CD8-positive, alpha-beta memory T cell (primary cell): ENCODE measurements around the gene ZC3H4. TPM values are rescaled to one million over a fixed set of nuclear protein-coding genes. Genes with fewer than 3 reads are reported as not detected.

ENCODE experiments used
- CTCF ChIA-PET: fragments of 350-600 bp; sonication (Branson Sonifier 250); formaldehyde crosslinking; loops from one replicate; lab custom pipeline; 2021; ENCODE audit warnings: antibody characterized with exemption; lab: Charles Lee
- POLR2A ChIA-PET: fragments of 350-600 bp; sonication (Branson Sonifier 250); formaldehyde crosslinking; loops from one replicate; lab custom pipeline; 2021; ENCODE audit warnings: antibody characterized with exemption; lab: Charles Lee
- DNase-seq, 5 donors: peaks; one replicate each; pipeline versions ENCODE4 v3.0.0 to v3.0.0-alpha.2; 2020 to 2022; ENCODE audit warnings: mixed read lengths in 1 of 5
- H3K27ac ChIP-seq: one replicate; pipeline ENCODE4 v1.7.0; 2013; ENCODE audit warnings: low read depth, mild to moderate bottlenecking, low read length, moderate library complexity
- H3K27me3 ChIP-seq: 2 replicates; pipeline ENCODE4 v1.7.0; 2013; ENCODE audit warnings: low read length, mild to moderate bottlenecking; ENCODE audit not compliant: insufficient read depth, poor library complexity, severe bottlenecking
- H3K36me3 ChIP-seq: 2 replicates; pipeline ENCODE4 v1.7.0; 2013; ENCODE audit warnings: mild to moderate bottlenecking, low read length, moderate library complexity; ENCODE audit not compliant: insufficient read depth
- H3K4me1 ChIP-seq: 2 replicates; pipeline ENCODE4 v1.7.0; 2013; ENCODE audit warnings: mild to moderate bottlenecking, low read length, moderate library complexity; ENCODE audit not compliant: insufficient read depth
- H3K4me3 ChIP-seq: 2 replicates; pipeline ENCODE4 v1.7.0; 2013; ENCODE audit warnings: mild to moderate bottlenecking, low read length
- H3K9me3 ChIP-seq: 2 replicates; pipeline ENCODE4 v1.7.0; 2013; ENCODE audit warnings: mild to moderate bottlenecking, low read length
- H3K27ac Mint-ChIP-seq, 8 donors: one replicate each; pipeline ENCODE4 v1.8.0; 2020 to 2021; ENCODE audit warnings: mixed read lengths in 8 of 8, mild to moderate bottlenecking in 6 of 8, inconsistent platforms in 3 of 8, moderate library complexity in 3 of 8
- H3K27me3 Mint-ChIP-seq, 2 donors: one replicate each; pipeline ENCODE4 v1.8.0; 2020 to 2021; ENCODE audit warnings: mixed read lengths in 2 of 2, mild to moderate bottlenecking in 1 of 2, moderate library complexity in 1 of 2
- H3K36me3 Mint-ChIP-seq, 3 donors: one replicate each; pipeline ENCODE4 v1.8.0; 2020 to 2021; ENCODE audit warnings: mixed read lengths in 3 of 3, inconsistent platforms in 1 of 3, mild to moderate bottlenecking in 1 of 3
- H3K4me1 Mint-ChIP-seq, 3 donors: one replicate each; pipeline ENCODE4 v1.8.0; 2020 to 2021; ENCODE audit warnings: mixed read lengths in 3 of 3, inconsistent platforms in 1 of 3, mild to moderate bottlenecking in 1 of 3
- H3K4me3 Mint-ChIP-seq, 7 donors: one replicate each; pipeline ENCODE4 v1.8.0; 2020 to 2021; ENCODE audit warnings: mixed read lengths in 7 of 7, mild to moderate bottlenecking in 6 of 7, moderate library complexity in 4 of 7, inconsistent platforms in 2 of 7
- H3K9me3 Mint-ChIP-seq, 5 donors: one replicate each; pipeline ENCODE4 v1.8.0; 2020 to 2022; ENCODE audit warnings: mixed read lengths in 5 of 5, mild to moderate bottlenecking in 3 of 5, moderate library complexity in 2 of 5, inconsistent platforms in 1 of 5
- polyA plus RNA-seq: library from polyadenylated mRNA; unstranded; fragments of 300-500 nt; fragmentation: Illumina TruSeq; gene quantifications from one replicate; pipeline ENCODE4 v1.2.3, GENCODE V29; 2021
- total RNA-seq, 2 experiments: library from RNA; stranded (reverse); gene quantifications; one replicate each; pipeline ENCODE4 v1.2.3, GENCODE V29; 2021

Gene ZC3H4
- total and polyA plus RNA-seq, 3 experiments from 2014 or later = 3.2 to 99.6 (median 90.3) TPM

DNA sequence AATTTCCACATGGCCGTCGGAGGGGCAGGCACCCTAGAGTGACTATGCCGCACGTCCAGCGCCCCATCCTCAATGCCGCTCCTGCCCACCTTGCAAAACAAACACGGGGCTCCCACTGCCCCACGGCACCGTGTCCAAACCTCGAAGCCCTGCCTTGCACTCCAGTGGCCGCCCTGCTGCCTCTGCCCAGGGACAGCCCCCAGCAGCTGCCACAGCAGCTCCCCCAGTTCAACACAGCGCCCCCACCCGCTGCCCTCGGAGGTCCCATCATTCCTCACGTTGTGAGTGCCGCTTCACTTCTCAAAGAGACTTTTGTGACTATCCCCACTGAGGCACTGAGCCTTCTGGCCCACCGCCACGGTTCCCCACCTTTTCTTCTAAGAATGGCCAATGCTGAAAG lies 42.8 kb downstream of the ZC3H4 start:
- DNase-seq = no peak
- Mint-ChIP-seq H3K4me1 (peaks cover 0 to 11% (median 6%) of the 10 kb centered on the region in 3 donors), H3K4me3 (no peak overlapping the region), H3K27ac (peak overlapping the region in 3 of 8 donors; percentile 29 to 90 (median 57)), H3K27me3 (no peaks in the 10 kb centered on the region), H3K36me3 (peaks cover 3 to 80% (median 4%) of the 10 kb centered on the region in 3 donors), H3K9me3 (no peaks in the 10 kb centered on the region)
- no peaks in the 10 kb centered on the region for H3K4me1 ChIP-seq
- ChIA-PET CTCF (interaction anchor here (0.8 kb wide), 1 partner anchor 55 kb away, joined by 3 read pairs; no protein-coding TSS in a partner anchor), POLR2A (no interaction called here)
- no peak overlapping the region for H3K27ac ChIP-seq
- no peak overlapping the region for H3K4me3 ChIP-seq
- H3K36me3 ChIP-seq = peaks cover 35% of the 10 kb centered on the region
- no peaks in the 10 kb centered on the region for H3K9me3 ChIP-seq
- H3K27me3 ChIP-seq = no peaks in the 10 kb centered on the region

DNA sequence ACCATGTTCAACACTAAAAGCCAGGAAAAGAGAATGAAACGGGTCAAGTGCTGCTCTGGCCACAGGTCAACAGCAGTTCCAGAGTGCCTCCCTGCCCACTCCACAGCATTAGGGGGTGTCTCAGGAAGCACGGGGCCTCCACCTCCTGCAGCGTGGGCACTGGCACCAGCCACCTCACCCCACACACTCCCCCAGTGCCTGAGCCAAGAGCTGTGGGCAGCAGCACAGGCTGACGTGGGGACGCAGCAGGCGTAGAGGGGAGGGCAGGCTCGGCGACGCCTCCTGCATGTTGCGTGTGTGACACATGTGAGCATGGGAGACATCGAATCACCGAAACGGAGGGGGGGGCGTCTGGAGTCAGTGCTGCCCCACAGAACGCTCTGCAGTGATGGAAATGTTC lies 43.8 kb downstream of the ZC3H4 start:
- no peaks in the 10 kb centered on the region for H3K27me3 Mint-ChIP-seq
- Histone ChIP-seq H3K4me3 (no peak overlapping the region), H3K9me3 (no peaks in the 10 kb centered on the region), H3K27ac (no peak overlapping the region), H3K36me3 (peaks cover 28% of the 10 kb centered on the region), H3K4me1 (no peaks in the 10 kb centered on the region), H3K27me3 (no peaks in the 10 kb centered on the region)
- no peak overlapping the region for H3K4me3 Mint-ChIP-seq
- ChIA-PET CTCF (interaction anchor here (0.8 kb wide), 1 partner anchor 56 kb away, joined by 3 read pairs; no protein-coding TSS in a partner anchor), POLR2A (no interaction called here)
- peaks cover 0 to 8% (median 0%) of the 10 kb centered on the region in 3 donors for H3K4me1 Mint-ChIP-seq
- H3K27ac Mint-ChIP-seq = no peak overlapping the region
- H3K36me3 Mint-ChIP-seq = peaks cover 3 to 80% (median 4%) of the 10 kb centered on the region in 3 donors
- DNase-seq = no peak
- H3K9me3 Mint-ChIP-seq = no peaks in the 10 kb centered on the region

- Histone ChIP-seq H3K4me3 (no peak overlapping the region), H3K4me1 (no peaks in the 10 kb centered on the region), H3K27ac (no peak overlapping the region), H3K36me3 (peaks cover 21% of the 10 kb centered on the region), H3K27me3 (no peaks in the 10 kb centered on the region), H3K9me3 (no peaks in the 10 kb centered on the region)
- H3K9me3 Mint-ChIP-seq = no peaks in the 10 kb centered on the region
- H3K4me3 Mint-ChIP-seq = no peak overlapping the region
- ChIA-PET POLR2A (no interaction called here), CTCF (no interaction called here)
- DNase-seq = no peak
- no peak overlapping the region for H3K27ac Mint-ChIP-seq
- peaks cover 0 to 5% (median 0%) of the 10 kb centered on the region in 3 donors for H3K4me1 Mint-ChIP-seq
- peaks cover 4 to 81% (median 5%) of the 10 kb centered on the region in 3 donors for H3K36me3 Mint-ChIP-seq
- peaks cover 0 to 1% of the 10 kb centered on the region in 2 donors for H3K27me3 Mint-ChIP-seq
Observed at GRCh38 chr19:47068876-47069406, 44.6 kb downstream of the ZC3H4 start.

- peaks cover 21% of the 10 kb centered on the region for H3K36me3 ChIP-seq
- DNase-seq = no peak
- H3K4me3 Mint-ChIP-seq = no peak overlapping the region
- no peaks in the 10 kb centered on the region for H3K4me1 ChIP-seq
- peaks cover 0 to 1% of the 10 kb centered on the region in 2 donors for H3K27me3 Mint-ChIP-seq
- CTCF ChIA-PET = no interaction called here
- no peak overlapping the region for H3K27ac Mint-ChIP-seq
- peaks cover 4 to 78% (median 5%) of the 10 kb centered on the region in 3 donors for H3K36me3 Mint-ChIP-seq
- H3K27ac ChIP-seq = no peak overlapping the region
- H3K9me3 ChIP-seq = no peaks in the 10 kb centered on the region
- no peak overlapping the region for H3K4me3 ChIP-seq
- H3K9me3 Mint-ChIP-seq = no peaks in the 10 kb centered on the region
- H3K4me1 Mint-ChIP-seq = peaks cover 0 to 2% (median 0%) of the 10 kb centered on the region in 3 donors
- POLR2A ChIA-PET = no interaction called here
- no peaks in the 10 kb centered on the region for H3K27me3 ChIP-seq
Observed at GRCh38 chr19:47068246-47068645, 45.3 kb downstream of the ZC3H4 start.

- peaks cover 0 to 1% of the 10 kb centered on the region in 2 donors for H3K27me3 Mint-ChIP-seq
- no peaks in the 10 kb centered on the region for H3K4me1 ChIP-seq
- peaks cover 3 to 72% (median 4%) of the 10 kb centered on the region in 3 donors for H3K36me3 Mint-ChIP-seq
- no peak overlapping the region for H3K4me3 Mint-ChIP-seq
- H3K9me3 ChIP-seq = no peaks in the 10 kb centered on the region
- no peak overlapping the region for H3K27ac ChIP-seq
- no peaks in the 10 kb centered on the region for H3K27me3 ChIP-seq
- ChIA-PET CTCF (no interaction called here), POLR2A (no interaction called here)
- peaks cover 21% of the 10 kb centered on the region for H3K36me3 ChIP-seq
- H3K4me1 Mint-ChIP-seq = peaks cover 0 to 2% (median 0%) of the 10 kb centered on the region in 3 donors
- H3K9me3 Mint-ChIP-seq = no peaks in the 10 kb centered on the region
- H3K27ac Mint-ChIP-seq = no peak overlapping the region
- no peak for DNase-seq
- H3K4me3 ChIP-seq = no peak overlapping the region
Observed at GRCh38 chr19:47067215-47067847, 46.2 kb downstream of the ZC3H4 start.

- CTCF ChIA-PET = no interaction called here
- H3K27ac ChIP-seq = no peak overlapping the region
- peaks cover 15% of the 10 kb centered on the region for H3K36me3 ChIP-seq
- Mint-ChIP-seq H3K27ac (no peak overlapping the region), H3K9me3 (no peaks in the 10 kb centered on the region), H3K4me3 (no peak overlapping the region), H3K36me3 (peaks cover 3 to 68% (median 4%) of the 10 kb centered on the region in 3 donors), H3K4me1 (peaks cover 0 to 2% (median 0%) of the 10 kb centered on the region in 3 donors), H3K27me3 (peaks cover 0 to 1% of the 10 kb centered on the region in 2 donors)
- no peaks in the 10 kb centered on the region for H3K27me3 ChIP-seq
- DNase-seq = no peak
- H3K4me1 ChIP-seq = no peaks in the 10 kb centered on the region
- H3K9me3 ChIP-seq = no peaks in the 10 kb centered on the region
- POLR2A ChIA-PET = no interaction called here
- H3K4me3 ChIP-seq = no peak overlapping the region
Observed at GRCh38 chr19:47066376-47067214, 47.0 kb downstream of the ZC3H4 start.

DNA sequence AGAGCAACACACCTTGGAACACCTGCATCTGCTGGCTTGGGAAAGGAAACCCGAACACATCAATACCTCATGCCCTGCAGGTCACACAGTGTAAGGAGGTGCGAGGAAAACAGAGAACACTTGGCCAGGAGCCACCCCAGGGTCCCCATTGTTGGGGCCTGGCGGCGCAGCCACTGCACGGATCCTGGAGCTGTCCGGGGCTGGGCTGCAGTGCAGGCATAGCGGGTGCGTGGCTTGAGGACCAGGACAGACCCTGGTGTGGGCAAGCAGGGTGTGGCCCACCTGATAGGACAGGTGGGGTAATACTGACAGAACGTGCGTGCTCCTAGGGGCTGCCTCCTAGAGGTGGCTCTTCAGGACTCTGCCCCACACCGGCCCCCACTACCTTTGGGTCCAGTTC lies 48.3 kb downstream of the ZC3H4 start:
- H3K4me1 ChIP-seq = no peaks in the 10 kb centered on the region
- no peaks in the 10 kb centered on the region for H3K9me3 ChIP-seq
- H3K27me3 ChIP-seq = no peaks in the 10 kb centered on the region
- Mint-ChIP-seq H3K36me3 (peaks cover 0 to 55% (median 2%) of the 10 kb centered on the region in 3 donors), H3K4me3 (no peak overlapping the region), H3K27me3 (peaks cover 0 to 1% of the 10 kb centered on the region in 2 donors), H3K27ac (no peak overlapping the region), H3K4me1 (peaks cover 0 to under 1% (median 0%) of the 10 kb centered on the region in 3 donors), H3K9me3 (no peaks in the 10 kb centered on the region)
- H3K4me3 ChIP-seq = no peak overlapping the region
- CTCF ChIA-PET = no interaction called here
- no peak overlapping the region for H3K27ac ChIP-seq
- no peak for DNase-seq
- POLR2A ChIA-PET = no interaction called here
- peaks cover 4% of the 10 kb centered on the region for H3K36me3 ChIP-seq
